T-helper 2 cell treated with Interferon-gamma antibody and Interleukin-4, amounts not matched to agents 100 ng/mL and 5 ng/mL, for 36 hours (primary cell): ENCODE measurements around the gene TASOR. TPM values are rescaled to one million over a fixed set of nuclear protein-coding genes. Genes with fewer than 3 reads are reported as not detected.

Experiments
- intact Hi-C: fragments of 100-400 bp; cut with micrococcal nuclease; formaldehyde crosslinking; loops from one replicate; pipeline ENCODE4 v1.15.1; 2023
- total RNA-seq: library from RNA; stranded (reverse); gene quantifications from 2 replicates; pipeline ENCODE4 v1.2.3, GENCODE V29; 2022

TASOR gene
- total RNA-seq, 1 donor from 2014 or later, result 74.3 TPM

DNA sequence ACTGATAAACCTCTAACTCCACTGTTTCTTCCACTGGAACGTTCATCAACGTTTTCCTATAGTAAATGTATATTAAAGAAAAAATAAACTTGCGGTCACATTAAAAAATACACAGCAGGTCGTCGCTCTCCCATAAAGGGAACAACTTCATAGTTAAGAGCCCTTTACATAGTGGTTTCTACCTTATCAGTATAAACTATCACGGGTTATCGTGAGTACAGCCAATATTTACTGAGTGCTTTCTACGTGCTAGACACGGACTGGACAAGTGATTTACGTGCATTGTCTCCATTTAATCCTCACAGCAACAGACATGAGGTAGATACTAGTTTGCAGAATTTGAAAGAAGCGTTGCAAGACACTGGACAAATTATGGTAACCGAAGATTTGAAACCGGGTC lies 964 bp upstream of the TASOR start:
- intact Hi-C loops, result loop anchor here (5.0 kb wide), 5 partner anchors 68 to 913 kb away; partner anchors contain the start of genes APPL1 and ARF4

DNA sequence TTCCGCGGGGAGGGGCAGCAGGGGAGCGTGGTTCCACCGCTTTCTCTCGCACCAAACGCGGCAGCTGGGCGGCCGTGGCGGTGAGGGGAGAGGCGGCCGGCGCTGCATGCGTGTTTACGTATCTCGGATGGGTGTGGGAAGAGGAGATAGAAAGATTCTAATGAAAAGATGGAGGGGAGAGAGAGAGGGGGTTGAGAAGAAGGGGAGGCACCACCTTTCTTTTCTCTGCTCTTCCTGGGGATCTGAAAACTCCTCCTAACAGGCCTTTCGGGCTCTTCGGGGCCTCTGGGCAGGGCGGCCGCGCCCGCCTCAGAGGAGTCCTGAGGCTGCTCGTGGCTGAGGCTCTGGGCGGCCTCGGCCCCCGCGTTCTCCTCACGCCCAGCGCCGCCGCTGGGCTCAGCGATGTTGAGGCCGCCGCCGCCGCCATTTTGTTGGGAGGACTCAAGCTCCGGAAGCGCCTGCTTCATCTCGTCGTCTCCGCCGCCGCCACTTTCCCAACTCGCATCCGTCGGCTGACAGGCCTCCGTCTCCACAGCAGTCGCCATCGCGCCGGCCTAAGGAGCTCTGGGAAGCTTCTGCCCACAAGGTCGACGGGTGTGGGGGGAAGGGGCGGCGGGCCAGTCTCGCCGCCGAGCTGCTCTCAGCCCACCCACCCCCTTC lies 473 bp downstream of the TASOR start:
- intact Hi-C loops, result loop anchor here (1.0 to 5.0 kb wide), 8 partner anchors 42 to 915 kb away; partner anchors contain the start of genes APPL1, ARF4, ARHGEF3 and CCDC66

DNA sequence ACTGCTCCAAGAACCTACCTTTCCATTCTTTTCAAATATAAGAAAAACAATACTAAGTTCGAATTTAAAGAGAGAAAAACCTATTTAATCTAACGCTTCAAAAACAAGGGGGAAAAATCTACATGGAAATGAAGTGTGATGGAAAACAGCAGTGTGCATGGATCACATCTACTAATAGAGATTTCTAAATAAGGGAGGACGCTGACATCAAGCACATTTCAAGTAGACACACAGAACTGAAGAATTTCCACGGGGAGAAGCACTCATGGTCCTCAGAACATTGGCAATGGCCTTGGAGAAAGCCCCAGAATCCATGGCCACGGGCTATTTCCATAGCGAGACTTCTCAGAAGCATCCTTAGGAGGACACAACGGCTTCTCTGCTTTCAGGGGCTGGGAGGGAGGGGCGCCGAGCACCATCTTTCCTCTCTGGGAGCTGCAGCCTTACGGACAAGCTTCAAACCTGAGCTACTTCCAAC lies 1.0 kb downstream of the TASOR start:
- intact Hi-C loops, result loop anchor here (1.0 to 5.0 kb wide), 8 partner anchors 43 to 915 kb away; partner anchors contain the start of genes APPL1, ARF4, ARHGEF3 and CCDC66

DNA sequence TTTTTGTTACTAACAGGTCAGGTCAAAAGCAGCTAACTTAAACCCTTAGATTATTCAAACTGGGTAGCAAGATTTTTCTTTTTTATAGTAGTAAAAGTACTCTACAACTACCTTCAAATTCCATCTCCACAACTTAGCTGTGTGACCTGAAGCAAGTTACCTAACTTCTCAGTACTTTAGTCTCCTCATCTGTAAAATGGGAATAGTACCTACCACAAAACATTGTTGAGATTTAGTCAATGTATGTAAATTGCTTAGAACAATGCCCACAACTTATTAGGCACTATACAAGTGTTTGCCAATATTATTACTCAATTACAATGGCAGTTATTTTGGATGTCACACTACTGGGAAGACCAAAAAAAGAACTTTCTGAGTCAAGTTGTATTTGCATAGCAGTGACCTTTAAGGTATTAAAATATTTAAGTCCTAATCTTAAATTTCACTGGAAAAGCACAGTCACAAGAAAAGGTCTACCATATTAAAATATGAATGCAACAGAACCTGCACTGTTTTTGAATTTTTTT lies 2.9 kb downstream of the TASOR start:
- intact Hi-C loops, result loop anchor here (5.0 kb wide), 5 partner anchors 68 to 917 kb away; partner anchors contain the start of genes APPL1 and ARF4

DNA sequence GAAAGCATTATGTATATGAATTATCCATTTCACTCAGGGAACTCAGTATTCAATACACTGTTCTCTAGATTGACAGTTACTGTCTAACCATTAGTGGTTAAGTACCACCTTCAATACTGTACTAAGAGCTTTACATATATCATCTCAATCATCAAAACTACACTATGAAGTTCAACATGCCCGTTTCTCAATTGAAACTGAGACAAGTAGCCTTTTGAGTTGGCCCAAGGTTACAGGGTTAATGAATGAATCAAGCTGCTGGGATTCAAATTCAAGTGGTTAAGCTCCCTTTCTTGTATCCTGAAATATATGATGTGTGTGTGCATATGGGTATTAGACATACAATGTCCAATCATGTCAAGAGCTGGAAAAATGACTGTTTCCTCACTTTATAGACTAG lies 5.8 kb downstream of the TASOR start:
- intact Hi-C loops, result no loop called here

DNA sequence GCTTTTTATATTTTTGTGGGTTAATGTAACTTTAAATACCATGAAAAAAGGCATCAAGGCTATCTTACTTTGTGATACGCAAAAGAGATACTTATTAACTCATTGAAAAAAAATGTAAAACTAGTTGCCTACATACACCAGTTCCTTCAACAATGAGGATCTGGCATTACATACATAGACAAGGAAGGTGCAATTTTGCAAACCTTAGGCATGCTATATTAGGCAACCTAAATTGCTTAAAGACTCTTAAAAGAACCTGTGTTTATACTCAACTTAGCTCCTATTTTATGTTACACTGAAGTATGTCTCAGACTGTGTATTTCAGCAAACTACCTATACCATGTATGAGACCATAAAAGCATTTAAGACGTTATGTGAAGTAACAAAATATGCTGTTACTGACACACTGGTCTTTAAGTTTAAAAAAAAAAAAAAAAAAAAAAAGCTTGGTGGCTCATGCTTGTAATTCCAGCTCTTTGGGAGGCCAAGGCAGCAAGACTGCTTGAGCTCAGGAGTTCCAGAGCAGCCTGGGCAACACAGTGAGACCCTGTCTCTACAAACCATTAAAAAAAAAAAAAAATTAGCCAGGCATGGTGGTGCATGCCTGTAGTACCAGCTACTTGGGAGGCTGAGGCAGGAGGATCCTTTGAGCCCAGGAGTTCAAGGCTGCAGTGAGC lies 9.1 kb downstream of the TASOR start:
- intact Hi-C loops, result no loop called here

DNA sequence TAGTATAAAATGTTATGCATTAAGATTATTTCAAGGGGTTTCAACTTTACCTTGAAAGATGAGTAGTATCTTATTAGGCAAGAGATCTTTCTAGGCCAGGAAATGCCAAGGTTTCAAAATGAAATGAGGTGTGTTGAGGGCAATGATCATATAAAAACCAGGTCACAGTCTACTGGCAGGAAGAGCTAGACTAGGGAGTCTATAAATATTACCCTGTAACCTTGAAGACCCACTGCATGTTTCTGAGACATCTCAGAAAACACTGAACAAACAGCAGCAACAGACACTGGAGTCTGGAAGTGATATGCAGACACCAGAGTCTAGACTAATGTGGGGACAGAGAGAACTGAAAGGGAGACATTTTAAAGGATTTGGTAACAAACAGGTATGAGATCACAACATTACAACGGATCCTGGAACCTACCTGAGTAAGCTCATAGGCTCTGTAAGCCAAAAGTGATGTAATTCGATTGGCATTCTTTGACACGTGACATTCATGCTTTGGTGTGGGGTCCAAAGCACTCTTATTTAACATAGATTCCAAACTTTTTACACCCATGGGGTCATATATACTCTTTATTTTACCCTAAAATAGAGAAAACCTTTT lies 15.0 kb downstream of the TASOR start:
- intact Hi-C loops, result no loop called here

DNA sequence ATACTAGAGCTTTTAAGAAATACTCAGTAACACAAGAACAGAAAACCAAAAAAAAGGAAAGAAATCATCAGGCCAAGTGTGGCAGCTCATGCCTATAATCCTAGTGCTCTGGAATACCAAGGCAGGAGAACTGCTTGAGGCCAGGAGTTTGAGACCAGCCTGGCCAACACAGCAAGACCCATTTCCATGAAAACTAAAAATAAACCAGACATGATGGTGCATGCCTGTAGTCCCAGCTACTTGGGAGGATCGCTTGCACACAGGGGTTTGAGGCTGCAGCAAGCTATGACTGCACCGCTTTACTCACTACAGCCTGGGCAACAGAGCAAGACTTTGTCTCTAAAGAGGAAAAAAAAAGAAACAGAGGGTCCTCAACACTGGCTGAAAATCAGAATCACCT lies 18.2 kb downstream of the TASOR start:
- intact Hi-C loops, result no loop called here

DNA sequence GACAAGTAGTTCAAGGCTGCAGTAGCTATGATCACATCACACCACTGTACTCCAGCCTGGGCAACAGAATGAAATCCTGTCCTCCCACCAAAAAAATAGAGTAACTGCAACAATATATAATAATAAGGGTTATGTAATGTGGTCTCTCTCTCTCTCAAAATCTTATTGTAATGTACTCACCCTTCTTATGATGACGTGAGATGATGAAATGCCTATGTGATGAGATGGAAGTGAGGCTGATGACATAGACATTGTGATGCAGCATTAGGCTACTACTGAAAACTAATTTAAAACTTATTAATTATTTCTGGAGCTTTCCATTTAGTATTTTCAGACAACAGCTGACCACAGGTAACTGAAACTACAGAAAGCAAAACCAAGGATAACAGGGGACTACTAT lies 27.4 kb downstream of the TASOR start:
- intact Hi-C loops, result no loop called here

DNA sequence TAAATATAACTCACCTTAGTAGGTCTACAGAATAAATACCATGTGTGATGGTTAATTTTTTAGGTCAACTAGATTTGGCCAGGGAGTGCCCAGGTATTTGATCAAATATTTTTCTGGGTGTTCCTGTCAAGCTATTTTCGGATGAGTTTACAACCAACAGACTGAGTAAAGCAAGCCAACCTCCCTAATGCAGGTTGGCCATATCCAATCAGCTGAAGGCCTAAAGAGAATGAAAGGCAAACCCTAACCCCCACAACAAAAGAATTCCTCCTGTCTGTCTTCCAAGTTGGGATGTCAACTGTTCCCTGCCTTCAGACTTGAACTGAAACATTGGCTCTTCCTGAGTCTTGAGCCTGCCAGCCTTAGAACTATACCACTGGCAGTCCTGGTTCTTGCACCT lies 28.6 kb downstream of the TASOR start:
- intact Hi-C loops, result no loop called here

DNA sequence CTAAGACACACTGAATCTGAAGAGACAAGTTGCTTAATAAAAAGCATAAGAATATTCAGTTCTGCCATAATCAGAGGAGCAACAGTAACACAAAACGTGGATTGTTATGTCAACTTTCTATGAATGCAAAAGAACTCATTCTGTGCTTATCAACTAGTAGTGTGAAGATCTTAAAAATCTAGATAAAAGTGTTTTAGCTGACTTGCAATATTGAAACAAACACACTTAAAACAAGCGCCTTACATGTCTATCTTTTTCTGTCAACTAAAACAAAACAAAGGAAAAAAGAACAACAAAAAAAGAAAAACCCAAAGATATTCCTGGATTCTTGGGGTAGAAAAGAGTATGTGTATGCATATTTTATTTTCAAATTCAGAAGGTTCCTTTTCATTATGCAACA lies 37.7 kb downstream of the TASOR start:
- intact Hi-C loops, result no loop called here

DNA sequence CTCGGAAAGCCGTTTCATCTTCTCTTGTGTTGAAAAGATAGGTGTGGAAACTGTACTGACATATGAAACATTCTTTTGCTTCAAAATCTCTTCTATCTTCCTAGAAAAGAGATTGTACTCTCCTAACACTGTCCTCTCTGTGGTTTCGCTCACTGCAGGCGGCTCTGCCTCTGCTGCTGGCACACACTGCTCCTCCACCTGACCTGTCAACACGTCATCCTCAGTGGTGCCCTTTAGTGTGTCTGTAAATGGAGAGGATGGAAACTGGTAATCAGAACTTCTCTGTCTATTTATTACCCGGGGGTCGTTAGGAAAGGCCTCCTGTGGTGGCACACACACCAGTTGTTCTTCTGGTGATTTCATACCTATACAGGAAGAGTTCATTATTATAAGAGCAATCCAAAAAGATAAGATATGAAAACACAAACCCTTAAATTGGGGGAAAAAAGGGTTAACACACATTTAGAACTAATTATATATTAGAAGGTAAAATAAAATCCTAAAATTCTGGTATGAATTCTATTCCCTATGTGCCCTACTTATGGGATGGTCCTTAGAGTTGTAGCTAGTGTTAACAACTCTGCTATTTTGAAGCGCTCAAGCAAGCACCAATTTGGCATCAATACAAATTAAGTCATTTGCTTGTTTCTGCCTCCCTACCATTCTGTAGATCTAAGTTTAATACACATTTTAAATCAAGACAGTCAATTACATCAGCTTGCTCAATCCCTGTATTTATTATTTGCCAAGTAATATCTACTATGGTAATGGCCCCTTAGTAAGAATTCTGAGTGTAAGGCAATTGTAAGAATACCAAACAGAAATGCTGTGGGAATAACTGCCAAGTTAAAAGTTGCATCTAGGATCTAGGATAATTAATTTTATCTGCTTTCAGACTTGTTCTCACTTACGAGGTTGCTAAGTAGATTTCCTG lies 49.2 kb downstream of the TASOR start:
- intact Hi-C loops, result no loop called here

Other genes starting within 250 kb of the TASOR start
- 0.11 and 0.20 TPM in 2 replicates for gene ERC2, start 214.8 kb downstream of the TASOR start, total RNA-seq
- gene CCDC66, start 126.1 kb downstream of the TASOR start, total RNA-seq, result 40.5 and 41.6 TPM in 2 replicates
- 73.8 and 78.4 TPM in 2 replicates for gene ARHGEF3, start 118.7 kb upstream of the TASOR start, total RNA-seq